ENCODE measurements around the gene DDX25. TPM values are rescaled to one million over a fixed set of nuclear protein-coding genes. Genes with fewer than 3 reads are reported as not detected.

DDX25 gene
- total RNA-seq, 2 experiments from 2014 or later = not detected

GRCh38 chr11:125942771-125943428 is 38.6 kb downstream of the DDX25 start:
- DNase-seq = no peak
- Histone ChIP-seq H3K4me1 (ENCODE audit: insufficient read depth, low read length) (peaks cover 14% of the 10 kb centered on the region), H3K27me3 (ENCODE audit: control insufficient read depth in 1 of 2, insufficient read depth in 2 of 2, low read length in 2 of 2) (peaks cover 0 to 3% of the 10 kb centered on the region in 2 experiments), H3K9me3 (ENCODE audit: control insufficient read depth in 1 of 2, insufficient read depth in 1 of 2, low read length in 2 of 2) (no peaks in the 10 kb centered on the region), H3K27ac (ENCODE audit: low read depth in 1 of 2, low read length in 2 of 2) (no peak overlapping the region), H3K4me3 (ENCODE audit: low read length) (no peak overlapping the region), H3K36me3 (ENCODE audit: insufficient read depth, low read length) (no peaks in the 10 kb centered on the region)
- ATAC-seq (ENCODE audit: poor library complexity) = no peak
- CTCF ChIA-PET = interaction anchor here (1.0 kb wide), 1 partner anchor 251 kb away, joined by 4 read pairs; no protein-coding TSS in a partner anchor
- no peak overlapping the region for H3K27ac Mint-ChIP-seq
- H3K4me1 Mint-ChIP-seq (ENCODE audit: low read depth) = peaks cover 6% of the 10 kb centered on the region
- no peaks in the 10 kb centered on the region for H3K36me3 Mint-ChIP-seq (ENCODE audit: low read depth)
- no peaks in the 10 kb centered on the region for H3K27me3 Mint-ChIP-seq
- no peak for TF ChIP-seq CTCF (IDR thresholded peaks at IDR 0.05)
- intact Hi-C loops (cut with DNase I, micrococcal nuclease) = loop anchor here (1.0 to 5.0 kb wide), 3 partner anchors 179 to 251 kb away; no protein-coding TSS in a partner anchor
- no peak overlapping the region for H3K4me3 Mint-ChIP-seq
- POLR2A ChIA-PET = no interaction called here
- no peaks in the 10 kb centered on the region for H3K9me3 Mint-ChIP-seq

GRCh38 chr11:125943661-125944349 is 39.5 kb downstream of the DDX25 start:
- Mint-ChIP-seq H3K4me1 (ENCODE audit: low read depth) (peaks cover 6% of the 10 kb centered on the region), H3K27ac (no peak overlapping the region), H3K4me3 (no peak overlapping the region), H3K27me3 (no peaks in the 10 kb centered on the region), H3K36me3 (ENCODE audit: low read depth) (no peaks in the 10 kb centered on the region), H3K9me3 (no peaks in the 10 kb centered on the region)
- Histone ChIP-seq H3K27me3 (ENCODE audit: control insufficient read depth in 1 of 2, insufficient read depth in 2 of 2, low read length in 2 of 2) (peaks cover 0 to 3% of the 10 kb centered on the region in 2 experiments), H3K4me1 (ENCODE audit: insufficient read depth, low read length) (peaks cover 7% of the 10 kb centered on the region), H3K36me3 (ENCODE audit: insufficient read depth, low read length) (no peaks in the 10 kb centered on the region), H3K27ac (ENCODE audit: low read depth in 1 of 2, low read length in 2 of 2) (no peak overlapping the region), H3K4me3 (ENCODE audit: low read length) (no peak overlapping the region), H3K9me3 (ENCODE audit: control insufficient read depth in 1 of 2, insufficient read depth in 1 of 2, low read length in 2 of 2) (no peaks in the 10 kb centered on the region)
- ChIA-PET POLR2A (no interaction called here), CTCF (no interaction called here)
- ATAC-seq (ENCODE audit: poor library complexity) = no peak
- no peak for TF ChIP-seq CTCF (IDR thresholded peaks at IDR 0.05)
- intact Hi-C loops (cut with DNase I, micrococcal nuclease) = loop anchor here in 1 of 2 experiments (5.0 kb wide), 1 partner anchor 178 kb away; no protein-coding TSS in a partner anchor
- DNase-seq = no peak

GRCh38 chr11:125944350-125945010 is 40.2 kb downstream of the DDX25 start:
- H3K4me1 Mint-ChIP-seq (ENCODE audit: low read depth) = peaks cover 6% of the 10 kb centered on the region
- no peak overlapping the region for H3K4me3 ChIP-seq (ENCODE audit: low read length)
- peaks cover 0 to 3% of the 10 kb centered on the region in 2 experiments for H3K27me3 ChIP-seq (ENCODE audit: control insufficient read depth in 1 of 2, insufficient read depth in 2 of 2, low read length in 2 of 2)
- H3K36me3 Mint-ChIP-seq (ENCODE audit: low read depth) = no peaks in the 10 kb centered on the region
- ChIA-PET POLR2A (no interaction called here), CTCF (no interaction called here)
- H3K9me3 ChIP-seq (ENCODE audit: control insufficient read depth in 1 of 2, insufficient read depth in 1 of 2, low read length in 2 of 2) = no peaks in the 10 kb centered on the region
- no peak for TF ChIP-seq CTCF (IDR thresholded peaks at IDR 0.05)
- no peaks in the 10 kb centered on the region for H3K27me3 Mint-ChIP-seq
- H3K4me3 Mint-ChIP-seq = no peak overlapping the region
- H3K36me3 ChIP-seq (ENCODE audit: insufficient read depth, low read length) = no peaks in the 10 kb centered on the region
- H3K4me1 ChIP-seq (ENCODE audit: insufficient read depth, low read length) = peaks cover 7% of the 10 kb centered on the region
- no peak overlapping the region for H3K27ac ChIP-seq (ENCODE audit: low read depth in 1 of 2, low read length in 2 of 2)
- no peak for DNase-seq
- ATAC-seq (ENCODE audit: poor library complexity) = no peak
- H3K27ac Mint-ChIP-seq = no peak overlapping the region
- no peaks in the 10 kb centered on the region for H3K9me3 Mint-ChIP-seq
- intact Hi-C loops (cut with DNase I, micrococcal nuclease) = loop anchor here in 1 of 2 experiments (5.0 kb wide), 1 partner anchor 178 kb away; no protein-coding TSS in a partner anchor

All from CD4-positive, alpha-beta T cell (primary cell).